Measurements from ENCODE around the gene PEX14.

The PEX14 gene

DNA sequence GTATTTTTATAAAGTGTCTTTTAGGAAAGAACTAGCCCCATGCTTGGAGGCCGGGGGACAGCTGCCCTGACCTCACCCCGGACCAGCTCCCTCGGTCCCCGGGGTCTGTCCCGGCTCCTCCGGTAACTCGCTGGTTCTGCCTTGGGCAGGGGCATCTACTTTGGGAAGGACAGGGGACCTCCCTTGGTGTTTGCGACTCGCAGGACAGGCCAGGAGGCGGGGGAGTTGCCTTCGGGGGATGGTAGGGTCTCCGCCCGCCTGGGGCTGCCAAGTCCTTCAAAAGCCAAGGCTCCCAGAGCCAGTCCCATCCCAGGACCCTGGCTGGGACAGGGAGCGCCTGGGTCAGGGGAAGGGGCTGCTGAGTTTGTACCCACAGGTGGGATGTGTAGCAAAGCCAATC, 157.9 kb downstream of the PEX14 start:
- TF ChIP-seq, protein P1, sequence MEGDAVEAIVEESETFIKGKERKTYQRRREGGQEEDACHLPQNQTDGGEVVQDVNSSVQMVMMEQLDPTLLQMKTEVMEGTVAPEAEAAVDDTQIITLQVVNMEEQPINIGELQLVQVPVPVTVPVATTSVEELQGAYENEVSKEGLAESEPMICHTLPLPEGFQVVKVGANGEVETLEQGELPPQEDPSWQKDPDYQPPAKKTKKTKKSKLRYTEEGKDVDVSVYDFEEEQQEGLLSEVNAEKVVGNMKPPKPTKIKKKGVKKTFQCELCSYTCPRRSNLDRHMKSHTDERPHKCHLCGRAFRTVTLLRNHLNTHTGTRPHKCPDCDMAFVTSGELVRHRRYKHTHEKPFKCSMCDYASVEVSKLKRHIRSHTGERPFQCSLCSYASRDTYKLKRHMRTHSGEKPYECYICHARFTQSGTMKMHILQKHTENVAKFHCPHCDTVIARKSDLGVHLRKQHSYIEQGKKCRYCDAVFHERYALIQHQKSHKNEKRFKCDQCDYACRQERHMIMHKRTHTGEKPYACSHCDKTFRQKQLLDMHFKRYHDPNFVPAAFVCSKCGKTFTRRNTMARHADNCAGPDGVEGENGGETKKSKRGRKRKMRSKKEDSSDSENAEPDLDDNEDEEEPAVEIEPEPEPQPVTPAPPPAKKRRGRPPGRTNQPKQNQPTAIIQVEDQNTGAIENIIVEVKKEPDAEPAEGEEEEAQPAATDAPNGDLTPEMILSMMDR (IDR thresholded peaks at IDR 0.05; ENCODE audit: low read depth, low read length), result no peak
- no peak overlapping the region for H3K4me3 ChIP-seq (ENCODE audit: low read depth, low read length)
- DNase-seq (ENCODE audit: low read depth, low spot score), result no peak
- in situ Hi-C loops (cut with HindIII; ENCODE audit: low sequenced_read_pairs), result no loop called here

DNA sequence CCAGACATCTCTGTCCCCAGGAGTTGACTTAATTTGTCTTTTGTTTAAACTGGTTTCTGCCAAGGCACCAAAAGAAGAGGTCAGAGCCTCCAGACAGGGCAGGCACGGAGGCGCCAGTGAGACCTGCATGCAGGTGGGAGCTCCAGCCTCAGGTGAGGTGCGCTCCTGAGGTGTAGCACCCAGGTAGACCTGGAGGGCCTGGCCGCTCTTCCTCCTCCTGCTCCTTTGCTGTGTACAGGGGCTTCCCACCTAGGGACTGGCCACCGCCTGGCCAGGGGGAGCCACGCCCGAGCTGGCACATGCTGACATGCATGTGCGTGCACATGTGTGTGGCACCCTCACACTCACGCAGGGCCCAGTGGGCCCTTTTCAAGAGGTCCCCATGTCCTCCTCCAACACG, 158.7 kb downstream of the PEX14 start:
- H3K4me3 ChIP-seq (ENCODE audit: low read depth, low read length), result no peak overlapping the region
- in situ Hi-C loops (cut with HindIII; ENCODE audit: low sequenced_read_pairs), result no loop called here
- DNase-seq (ENCODE audit: low read depth, low spot score), result no peak
- TF ChIP-seq, protein P1 (IDR thresholded peaks at IDR 0.05; ENCODE audit: low read depth, low read length), result no peak

DNA sequence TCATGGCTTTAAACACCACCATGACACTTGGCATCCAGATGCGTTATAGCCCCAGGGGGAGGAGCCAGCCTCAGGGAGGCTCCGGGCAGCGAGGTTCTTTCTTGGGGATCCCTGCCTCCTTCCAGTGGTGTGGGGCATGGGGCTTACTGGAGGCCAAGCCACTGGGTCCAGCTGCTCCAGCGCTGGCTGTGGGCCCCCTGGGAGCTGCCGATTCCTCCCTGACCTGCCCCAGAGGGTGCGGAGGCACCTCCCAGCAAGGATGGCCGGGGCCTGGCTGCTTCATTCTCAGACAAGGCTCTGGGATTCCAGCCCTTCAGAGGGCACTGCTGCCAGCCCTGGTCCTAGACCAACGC, 159.3 kb downstream of the PEX14 start:
- TF ChIP-seq, protein P1 (IDR thresholded peaks at IDR 0.05; ENCODE audit: low read depth, low read length), result no peak
- DNase-seq (ENCODE audit: low read depth, low spot score), result no peak
- in situ Hi-C loops (cut with HindIII; ENCODE audit: low sequenced_read_pairs), result no loop called here
- no peak overlapping the region for H3K4me3 ChIP-seq (ENCODE audit: low read depth, low read length)

DNA sequence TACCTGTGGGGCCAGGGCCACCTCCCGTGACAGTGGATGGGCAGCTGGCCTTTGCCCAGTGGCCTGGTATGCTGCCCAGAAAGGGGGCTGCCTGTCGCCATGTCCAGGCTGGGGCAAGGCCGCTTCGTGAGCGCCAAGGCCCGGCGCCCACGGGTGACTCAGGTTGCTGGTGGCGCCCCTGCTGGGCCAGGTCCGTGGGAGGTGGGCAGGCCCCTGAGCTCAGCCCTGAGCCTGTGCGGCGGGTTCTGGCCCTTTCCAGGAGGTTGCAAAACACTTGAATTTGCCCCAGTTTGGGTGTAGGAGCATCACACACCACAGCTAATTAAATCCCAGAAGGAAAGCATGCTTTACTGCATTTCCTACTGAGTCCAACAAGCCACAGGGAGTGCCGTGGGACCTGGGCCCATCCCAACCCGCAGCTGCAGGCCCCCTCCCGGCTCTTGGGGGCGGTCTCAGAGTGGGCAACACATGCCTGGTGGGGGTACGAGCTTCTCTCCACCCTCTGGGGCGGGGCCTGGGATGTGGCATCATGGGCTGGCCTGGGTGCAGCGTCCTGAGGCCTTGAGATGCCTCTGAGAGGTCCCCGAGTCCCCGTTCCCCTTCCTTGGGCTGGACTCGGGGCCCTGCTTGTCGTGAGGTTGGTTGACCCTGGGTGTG, 159.8 kb downstream of the PEX14 start:
- no peak overlapping the region for H3K4me3 ChIP-seq (ENCODE audit: low read depth, low read length)
- in situ Hi-C loops (cut with HindIII; ENCODE audit: low sequenced_read_pairs), result no loop called here
- TF ChIP-seq, protein P1 (IDR thresholded peaks at IDR 0.05; ENCODE audit: low read depth, low read length), result no peak
- DNase-seq (ENCODE audit: low read depth, low spot score), result no peak

DNA sequence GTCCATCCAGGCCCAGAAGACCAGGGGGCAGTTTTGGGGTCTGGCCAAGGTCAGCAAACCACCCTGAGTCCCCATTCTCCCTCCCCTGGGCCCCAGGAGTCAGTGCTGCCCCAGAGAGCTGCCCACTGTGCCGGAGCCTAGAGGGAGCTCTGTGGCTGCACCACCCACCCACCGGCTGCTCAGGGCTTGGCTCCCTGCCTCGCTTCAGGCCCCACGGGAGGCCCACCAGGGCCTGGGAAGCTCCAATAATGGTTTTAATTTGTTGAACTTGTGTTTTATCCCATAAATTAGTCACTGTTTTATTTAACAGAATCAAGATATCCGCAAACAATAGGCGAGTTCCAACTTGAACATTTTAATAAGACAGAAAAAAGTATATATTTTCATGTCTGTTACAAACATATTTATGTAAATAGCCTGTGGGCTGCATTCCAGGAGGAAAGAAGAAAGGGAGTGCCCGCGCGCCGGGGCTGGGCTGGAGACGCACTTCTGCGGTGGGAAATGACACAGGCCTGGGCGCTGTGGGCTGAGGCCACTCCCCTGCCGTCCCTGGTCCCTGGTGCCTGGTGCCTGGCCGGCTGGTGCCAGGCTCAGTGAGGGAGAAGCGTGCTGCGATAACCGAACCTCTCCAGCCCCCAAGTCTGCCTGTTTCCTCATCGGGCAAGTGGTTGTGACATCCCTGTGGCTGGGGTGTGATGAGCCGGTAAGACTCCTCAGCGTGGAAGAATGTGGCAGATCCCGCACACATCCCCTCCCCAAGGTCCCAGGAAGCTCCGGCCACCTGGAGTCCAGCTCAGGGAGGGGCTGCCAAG, 160.5 kb downstream of the PEX14 start:
- TF ChIP-seq, protein P1 (IDR thresholded peaks at IDR 0.05; ENCODE audit: low read depth, low read length), result no peak
- in situ Hi-C loops (cut with HindIII; ENCODE audit: low sequenced_read_pairs), result no loop called here
- no peak overlapping the region for H3K4me3 ChIP-seq (ENCODE audit: low read depth, low read length)
- DNase-seq (ENCODE audit: low read depth, low spot score), result peak; percentile 17

DNA sequence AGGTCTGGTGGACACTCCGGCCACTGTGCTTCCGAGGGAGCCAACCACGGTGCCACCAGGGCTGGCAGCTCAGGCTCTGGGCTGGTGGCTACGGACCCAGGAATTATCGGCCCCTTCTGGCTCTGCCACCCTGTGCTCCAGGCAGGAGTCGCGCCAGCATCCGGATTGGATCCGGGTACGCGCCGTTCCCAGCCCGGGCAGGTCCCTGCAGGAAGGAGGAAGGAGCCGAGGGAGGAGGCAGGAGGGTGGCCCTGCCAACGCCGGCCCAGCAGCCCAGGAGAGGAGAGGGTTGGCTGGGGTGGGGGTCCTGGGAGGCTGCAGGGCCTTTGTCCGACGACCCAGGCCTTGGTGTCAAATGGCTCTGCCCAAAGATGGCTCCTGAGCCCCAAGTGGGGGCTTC, 161.2 kb downstream of the PEX14 start:
- in situ Hi-C loops (cut with HindIII; ENCODE audit: low sequenced_read_pairs), result no loop called here
- DNase-seq (ENCODE audit: low read depth, low spot score), result no peak
- TF ChIP-seq, protein P1 (IDR thresholded peaks at IDR 0.05; ENCODE audit: low read depth, low read length), result no peak
- H3K4me3 ChIP-seq (ENCODE audit: low read depth, low read length), result no peak overlapping the region

Data from astrocyte of the spinal cord (primary cell).